ENCODE measurements around the gene BABAM2. TPM values are rescaled to one million over a fixed set of nuclear protein-coding genes. Genes with fewer than 3 reads are reported as not detected.

Gene BABAM2
- total and polyA plus RNA-seq, 2 of the 4 experiments (the other 2 are of a cell fraction) = 20.9 to 23.1 TPM

GRCh38 chr2:28374331-28374730 is 483.8 kb downstream of the BABAM2 start:
- no peak for DNase-seq

More at GRCh38 chr2:28374331-28374730, 483.8 kb downstream of the BABAM2 start:
- ChIA-PET CTCF (no interaction called here), POLR2A (ENCODE audit: unreplicated experiment) (no interaction called here)
- Histone ChIP-seq H2AK5ac (ENCODE audit: low read depth, low read length) (no peak overlapping the region), H3K27ac (ENCODE audit: insufficient read depth, low read length) (no peak overlapping the region), H2AFZ (replicated peaks; ENCODE audit: low read length, poor library complexity) (no peak overlapping the region), H3K36me3 (ENCODE audit: control insufficient read depth, insufficient read depth, low read length) (no peaks in the 10 kb centered on the region), H4K20me1 (ENCODE audit: insufficient read depth, low read length) (no peaks in the 10 kb centered on the region), H4K91ac (ENCODE audit: insufficient read depth, low read depth, low read length) (no peak overlapping the region), H3K4me3 (ENCODE audit: insufficient read depth, low read depth, low read length) (no peak overlapping the region), H2BK5ac (ENCODE audit: low read depth, low read length, poor library complexity, severe bottlenecking) (no peak overlapping the region), H4K8ac (ENCODE audit: low read depth in 2 of 2, low read length in 2 of 2) (no peak overlapping the region), H3K4me1 (ENCODE audit: control insufficient read depth, insufficient read depth, low read length) (no peaks in the 10 kb centered on the region), H3K56ac (ENCODE audit: extremely low read depth, insufficient read depth, low read length) (no peak overlapping the region), H3K79me1 (ENCODE audit: low read depth in 1 of 2, low read length in 2 of 2) (no peaks in the 10 kb centered on the region), H3K27me3 (ENCODE audit: control insufficient read depth, insufficient read depth, low read length) (peaks cover 14% of the 10 kb centered on the region), H2BK120ac (ENCODE audit: low read depth, low read length) (no peak overlapping the region), H3K4me2 (ENCODE audit: low read depth, low read length) (no peak overlapping the region), H2AK9ac (replicated peaks; ENCODE audit: low read depth, low read length, poor library complexity) (no peak overlapping the region), H2BK15ac (ENCODE audit: low read depth, low read length) (no peak overlapping the region), H3K14ac (replicated peaks; ENCODE audit: low read depth, low read length) (no peak overlapping the region), H4K5ac (ENCODE audit: low read depth, low read length) (no peak overlapping the region), H3K18ac (ENCODE audit: low read depth, low read length) (no peak overlapping the region), H3K9me1 (ENCODE audit: insufficient read depth, low read length) (no peaks in the 10 kb centered on the region), H3K9me3 (ENCODE audit: control insufficient read depth, insufficient read depth, low read length) (no peaks in the 10 kb centered on the region), H2BK20ac (ENCODE audit: low read depth, low read length) (no peak overlapping the region), H3K4ac (ENCODE audit: low read depth, low read length) (no peak overlapping the region), H3K23ac (ENCODE audit: low read depth, low read length) (no peak overlapping the region), H3K9ac (ENCODE audit: low read depth, low read length) (no peak overlapping the region)
- dilution Hi-C loops (cut with HindIII; ENCODE audit: low sequenced_read_pairs, unreplicated experiment) = no loop called here
- in situ Hi-C loops (cut with MboI; ENCODE audit: low sequenced_read_pairs) = no loop called here
- no peak for ATAC-seq (ENCODE audit: low read depth)
- WGBS, 2 experiments (ENCODE audit: extremely low coverage in 2 of 2, insufficient read length in 1 of 2) = 40% methylated on average over 1 of the region's 5 CpGs; no CpG with 5 or more reads in 1 of the 2 experiments
- BruUV-seq (replicated peaks) = no TSS peak
- intact Hi-C loops (cut with micrococcal nuclease) = no loop called here
- no peak for TF ChIP-seq CHD1 (IDR thresholded peaks at IDR 0.05; ENCODE audit: low read depth, low read length)
- TF ChIP-seq MAFK (IDR thresholded peaks at IDR 0.05; ENCODE audit: low read depth, low read length) = no peak
- TF ChIP-seq, protein P1, sequence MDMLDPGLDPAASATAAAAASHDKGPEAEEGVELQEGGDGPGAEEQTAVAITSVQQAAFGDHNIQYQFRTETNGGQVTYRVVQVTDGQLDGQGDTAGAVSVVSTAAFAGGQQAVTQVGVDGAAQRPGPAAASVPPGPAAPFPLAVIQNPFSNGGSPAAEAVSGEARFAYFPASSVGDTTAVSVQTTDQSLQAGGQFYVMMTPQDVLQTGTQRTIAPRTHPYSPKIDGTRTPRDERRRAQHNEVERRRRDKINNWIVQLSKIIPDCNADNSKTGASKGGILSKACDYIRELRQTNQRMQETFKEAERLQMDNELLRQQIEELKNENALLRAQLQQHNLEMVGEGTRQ (IDR thresholded peaks at IDR 0.05; ENCODE audit: low read depth, low read length) = no peak
- no peak for TF ChIP-seq FOS (IDR thresholded peaks at IDR 0.05; ENCODE audit: low read depth, low read length)
- no peak for TF ChIP-seq CEBPB (IDR thresholded peaks at IDR 0.05; ENCODE audit: low read depth, low read length)
- no peak for TF ChIP-seq RFX5 (IDR thresholded peaks at IDR 0.05; ENCODE audit: low read depth, low read length)
- TF ChIP-seq MXI1 (IDR thresholded peaks at IDR 0.05; ENCODE audit: borderline replicate concordance, low read depth, low read length) = no peak
- TF ChIP-seq BHLHE40 (IDR thresholded peaks at IDR 0.05; ENCODE audit: low read depth, low read length) = no peak
